Measurements from ENCODE around the gene SEC22A.

GRCh38 chr3:123295901-123296250 is 94.1 kb downstream of the SEC22A start:
- TF ChIP-seq CTCF (IDR thresholded peaks at IDR 0.05): no peak
- TF ChIP-seq POLR2AphosphoS5 (IDR thresholded peaks at IDR 0.05; ENCODE audit: insufficient read depth in 1 of 2, low read depth in 1 of 2): no peak
